Left cardiac atrium (tissue), 4 donors: Measurements from ENCODE around the gene SYNE3. TPM values are rescaled to one million over a fixed set of nuclear protein-coding genes. Genes with fewer than 3 reads are reported as not detected.

Experiments
- ATAC-seq, 2 donors: fragments of 200-7000 bp; cut with Tn5 transposase; one replicate each; pipeline ENCODE4 v1.9.1; 2020; ENCODE audit warnings: mild to moderate bottlenecking in 2 of 2, moderate library complexity in 2 of 2
- DNase-seq: peaks from one replicate; pipeline ENCODE4 v3.0.0-alpha.2; 2020
- intact Hi-C, 2 donors: fragments of 100-400 bp; cut with DNase I; formaldehyde crosslinking; loops; one replicate each; pipeline versions ENCODE4 v1.14.1 to v1.15.1; 2022 to 2023
- total RNA-seq, 2 donors: library from RNA; stranded (reverse); fragmentation: NEBNext Ultra II Directional; extraction: Animal tissue kit (Norgen Biotek cat#: 25700); gene quantifications; one replicate each; pipeline ENCODE4 v1.2.1, GENCODE V29; 2021
- donor health status: DM: no; HTN: yes; CAD: no.
- donor health status: DM: no; HTN: yes; CAD: no; lungs with severe emphysema.
- donor health status: DM: yes; HTN: yes; CAD: no.
- donor health status: Dilated cardiomyopathy.

Gene SYNE3
- total RNA-seq, 2 donors from 2014 or later, result 24.6 to 34.3 TPM

DNA sequence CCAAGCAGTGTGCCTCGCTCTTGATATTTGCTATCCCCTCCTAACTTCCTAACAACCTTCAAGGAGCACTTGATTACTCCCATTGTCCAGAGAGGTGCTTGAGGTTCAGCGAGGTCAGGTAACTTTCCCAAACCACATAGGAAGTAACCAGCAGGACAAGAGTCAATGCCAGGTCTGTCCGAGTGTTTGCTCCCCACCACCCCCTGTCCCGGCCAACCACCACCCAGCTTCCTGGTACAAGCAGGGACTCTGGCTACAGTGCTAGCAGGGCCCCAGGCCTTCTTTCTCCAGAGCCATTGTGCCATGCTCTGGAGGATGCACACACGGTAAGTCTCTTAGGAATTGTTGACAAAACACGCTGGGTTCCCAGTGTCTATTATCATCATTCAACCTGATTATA, 49.2 kb downstream of the SYNE3 start:
- intact Hi-C loops, result no loop called here
- no peak for DNase-seq
- ATAC-seq, result no peak

Other genes with a start within 250 kb of the SYNE3 start
- gene CLMN, start 196.7 kb downstream of the SYNE3 start, total RNA-seq, result 10 to 100 TPM; 11.1 to 13.2 TPM
- 10 to 100 TPM; 59.7 to 78.1 TPM for gene GLRX5, start 18.4 kb upstream of the SYNE3 start, total RNA-seq
- gene TCL1B, start 169.8 kb upstream of the SYNE3 start, total RNA-seq, result not detected
- not detected for gene TCL1A, start 197.5 kb upstream of the SYNE3 start, total RNA-seq